ENCODE results near the gene UNC5CL.
"Not testable (repeated sequence)": the region's sequence is repeated elsewhere in the genome, so short reads cannot be mapped to it uniquely, and the experiment has no call there.

Gene UNC5CL

GRCh38 chr6:41025966-41026530 is 13.0 kb downstream of the UNC5CL start:
- WGBS (ENCODE audit: extremely low coverage, insufficient coverage, low lambda C conversion rate), result no CpG with 5 or more reads among the region's 3 CpGs
- H4K5ac ChIP-seq (ENCODE audit: low read length), result no peak overlapping the region

DNA sequence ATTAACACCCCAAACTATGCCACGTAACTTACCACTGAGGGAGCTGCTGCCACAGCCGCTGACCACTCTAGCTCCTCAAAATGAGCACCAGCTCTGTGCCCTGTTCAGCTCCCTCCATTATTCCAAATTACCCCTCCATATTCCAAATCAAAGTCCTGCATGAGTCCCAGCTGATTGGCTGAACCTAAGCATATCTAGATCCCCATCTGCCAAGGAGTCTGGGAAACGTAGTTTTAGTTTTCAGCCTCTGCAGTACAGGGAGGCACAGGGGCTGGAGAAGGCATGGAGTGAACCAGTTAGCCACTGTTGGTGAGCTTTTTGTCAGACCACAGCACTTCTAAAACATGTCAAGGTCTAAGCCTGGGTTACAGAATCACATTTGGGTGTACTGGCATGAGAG is 15.9 kb downstream of the UNC5CL start:
- DNase-seq, result no peak
- H3K36me3 ChIP-seq (ENCODE audit: control insufficient read depth, insufficient read depth, low read length), result no peaks in the 10 kb centered on the region
- no peak overlapping the region for H3K4me3 ChIP-seq (ENCODE audit: low read length)
- H3K27me3 ChIP-seq (ENCODE audit: insufficient read depth, low read length, poor library complexity), result no peaks in the 10 kb centered on the region
- no peak overlapping the region for H4K8ac ChIP-seq (ENCODE audit: low read depth, low read length)
- no peak overlapping the region for H3K23ac ChIP-seq (ENCODE audit: low read length)
- no peak overlapping the region for H3K9ac ChIP-seq (ENCODE audit: low read length)
- H3K27ac ChIP-seq (ENCODE audit: low read depth, low read length), result no peak overlapping the region
- no peak overlapping the region for H2BK15ac ChIP-seq (replicated peaks; ENCODE audit: low read depth)
- H4K5ac ChIP-seq (ENCODE audit: low read length), result no peak overlapping the region
- H3K79me1 ChIP-seq (ENCODE audit: low read length), result no peaks in the 10 kb centered on the region
- H3K79me2 ChIP-seq (ENCODE audit: control insufficient read depth, insufficient read depth, low read length), result no peaks in the 10 kb centered on the region
- WGBS (ENCODE audit: extremely low coverage, insufficient coverage, low lambda C conversion rate), result no CpG with 5 or more reads among the region's 3 CpGs
- no peak overlapping the region for H3K18ac ChIP-seq (ENCODE audit: low read length)
- peaks cover 3% of the 10 kb centered on the region for H3K4me1 ChIP-seq (ENCODE audit: control insufficient read depth, low read depth, low read length)
- no peak overlapping the region for H3K4me2 ChIP-seq (ENCODE audit: low read length)
- H3K56ac ChIP-seq (ENCODE audit: low read length), result no peak overlapping the region
- no peak overlapping the region for H2BK5ac ChIP-seq (ENCODE audit: low read length)
- no peak overlapping the region for H3K4ac ChIP-seq (ENCODE audit: low read depth, low read length)
- no peak overlapping the region for H2AK5ac ChIP-seq (ENCODE audit: low read length)
- no peak overlapping the region for H2BK120ac ChIP-seq (ENCODE audit: low read depth, low read length)

More at GRCh38 chr6:41025966-41026530, 13.0 kb downstream of the UNC5CL start:
- Histone ChIP-seq H3K4me1 (ENCODE audit: control insufficient read depth, low read depth, low read length) (peaks cover 8% of the 10 kb centered on the region), H3K79me2 (ENCODE audit: control insufficient read depth, insufficient read depth, low read length) (no peaks in the 10 kb centered on the region), H3K4me3 (ENCODE audit: low read length) (no peak overlapping the region), H3K9ac (ENCODE audit: low read length) (peak overlapping the region; percentile 46), H3K56ac (ENCODE audit: low read length) (peak overlapping the region; percentile 70), H2BK5ac (ENCODE audit: low read length) (no peak overlapping the region), H3K4me2 (ENCODE audit: low read length) (no peak overlapping the region), H3K27me3 (ENCODE audit: insufficient read depth, low read length, poor library complexity) (no peaks in the 10 kb centered on the region), H2BK15ac (replicated peaks; ENCODE audit: low read depth) (no peak overlapping the region), H4K8ac (ENCODE audit: low read depth, low read length) (no peak overlapping the region), H3K4ac (ENCODE audit: low read depth, low read length) (no peak overlapping the region), H2BK120ac (ENCODE audit: low read depth, low read length) (no peak overlapping the region), H3K27ac (ENCODE audit: low read depth, low read length) (no peak overlapping the region), H3K23ac (ENCODE audit: low read length) (no peak overlapping the region), H3K79me1 (ENCODE audit: low read length) (no peaks in the 10 kb centered on the region), H3K36me3 (ENCODE audit: control insufficient read depth, insufficient read depth, low read length) (no peaks in the 10 kb centered on the region), H3K18ac (ENCODE audit: low read length) (no peak overlapping the region), H2AK5ac (ENCODE audit: low read length) (peak overlapping the region; percentile 32)
- no peak for DNase-seq

DNA sequence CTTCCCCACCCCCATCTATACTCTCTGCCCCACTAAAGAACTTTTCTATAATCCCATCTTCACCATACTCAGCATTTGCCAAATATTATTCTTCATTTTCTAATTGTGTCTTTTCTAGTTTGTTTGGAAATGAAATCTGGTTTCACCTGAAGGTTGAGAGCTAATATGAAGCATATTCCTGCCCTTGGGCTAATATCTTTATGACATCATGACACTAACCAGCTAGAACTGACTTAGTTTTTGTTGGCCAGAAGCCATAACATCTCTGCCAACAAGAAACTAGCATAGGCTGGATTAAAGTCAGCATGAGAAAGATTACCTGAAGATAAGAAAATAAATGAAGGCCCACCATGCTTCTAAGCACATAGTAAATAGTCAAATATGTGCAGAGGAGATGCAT is 16.7 kb downstream of the UNC5CL start:
- DNase-seq, result no peak
- Histone ChIP-seq H3K79me2 (ENCODE audit: control insufficient read depth, insufficient read depth, low read length) (no peaks in the 10 kb centered on the region), H2BK120ac (ENCODE audit: low read depth, low read length) (no peak overlapping the region), H3K36me3 (ENCODE audit: control insufficient read depth, insufficient read depth, low read length) (no peaks in the 10 kb centered on the region), H2BK15ac (replicated peaks; ENCODE audit: low read depth) (no peak overlapping the region), H2BK5ac (ENCODE audit: low read length) (no peak overlapping the region), H4K8ac (ENCODE audit: low read depth, low read length) (no peak overlapping the region), H3K27ac (ENCODE audit: low read depth, low read length) (no peak overlapping the region), H4K5ac (ENCODE audit: low read length) (no peak overlapping the region), H3K23ac (ENCODE audit: low read length) (no peak overlapping the region), H3K4me2 (ENCODE audit: low read length) (no peak overlapping the region), H3K4me3 (ENCODE audit: low read length) (no peak overlapping the region), H3K18ac (ENCODE audit: low read length) (no peak overlapping the region), H3K27me3 (ENCODE audit: insufficient read depth, low read length, poor library complexity) (no peaks in the 10 kb centered on the region), H3K9ac (ENCODE audit: low read length) (no peak overlapping the region), H3K4ac (ENCODE audit: low read depth, low read length) (no peak overlapping the region), H2AK5ac (ENCODE audit: low read length) (no peak overlapping the region), H3K79me1 (ENCODE audit: low read length) (no peaks in the 10 kb centered on the region), H3K56ac (ENCODE audit: low read length) (no peak overlapping the region), H3K4me1 (ENCODE audit: control insufficient read depth, low read depth, low read length) (peaks cover 3% of the 10 kb centered on the region)

DNA sequence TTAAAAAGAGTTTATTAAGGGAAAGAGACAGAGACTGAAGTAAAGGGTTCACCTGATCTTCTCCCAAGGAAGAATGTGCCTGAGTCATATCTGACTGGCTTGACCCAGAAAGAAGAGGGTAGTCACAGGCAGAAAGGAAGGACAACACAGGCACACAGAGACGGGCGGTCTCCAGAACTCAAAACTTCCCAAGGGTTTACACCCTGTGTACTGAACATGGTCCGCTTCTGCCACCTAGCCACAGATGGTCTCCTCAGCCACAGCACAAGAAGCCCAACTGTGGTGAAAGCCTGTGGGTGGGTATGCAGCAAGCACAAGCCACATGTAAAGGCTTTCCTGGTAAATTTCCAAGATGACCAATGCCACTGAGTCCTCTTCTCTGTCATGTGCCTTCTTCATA is 17.2 kb downstream of the UNC5CL start:
- no peaks in the 10 kb centered on the region for H3K36me3 ChIP-seq (ENCODE audit: control insufficient read depth, insufficient read depth, low read length)
- no peak for DNase-seq
- H3K4me2 ChIP-seq (ENCODE audit: low read length), result no peak overlapping the region
- no peak overlapping the region for H2BK5ac ChIP-seq (ENCODE audit: low read length)
- no peak overlapping the region for H4K5ac ChIP-seq (ENCODE audit: low read length)
- no peak overlapping the region for H3K27ac ChIP-seq (ENCODE audit: low read depth, low read length)
- H2BK15ac ChIP-seq (replicated peaks; ENCODE audit: low read depth), result no peak overlapping the region
- no peak overlapping the region for H3K18ac ChIP-seq (ENCODE audit: low read length)
- no peaks in the 10 kb centered on the region for H3K79me1 ChIP-seq (ENCODE audit: low read length)
- H3K4ac ChIP-seq (ENCODE audit: low read depth, low read length), result no peak overlapping the region
- H3K4me3 ChIP-seq (ENCODE audit: low read length), result no peak overlapping the region
- no peak overlapping the region for H2AK5ac ChIP-seq (ENCODE audit: low read length)
- H2BK120ac ChIP-seq (ENCODE audit: low read depth, low read length), result no peak overlapping the region
- H3K79me2 ChIP-seq (ENCODE audit: control insufficient read depth, insufficient read depth, low read length), result no peaks in the 10 kb centered on the region
- H3K4me1 ChIP-seq (ENCODE audit: control insufficient read depth, low read depth, low read length), result no peaks in the 10 kb centered on the region
- no CpG with 5 or more reads among the region's 3 CpGs for WGBS (ENCODE audit: extremely low coverage, insufficient coverage, low lambda C conversion rate)
- no peak overlapping the region for H4K8ac ChIP-seq (ENCODE audit: low read depth, low read length)
- no peak overlapping the region for H3K9ac ChIP-seq (ENCODE audit: low read length)
- no peak overlapping the region for H3K23ac ChIP-seq (ENCODE audit: low read length)
- H3K27me3 ChIP-seq (ENCODE audit: insufficient read depth, low read length, poor library complexity), result no peaks in the 10 kb centered on the region
- H3K56ac ChIP-seq (ENCODE audit: low read length), result no peak overlapping the region

DNA sequence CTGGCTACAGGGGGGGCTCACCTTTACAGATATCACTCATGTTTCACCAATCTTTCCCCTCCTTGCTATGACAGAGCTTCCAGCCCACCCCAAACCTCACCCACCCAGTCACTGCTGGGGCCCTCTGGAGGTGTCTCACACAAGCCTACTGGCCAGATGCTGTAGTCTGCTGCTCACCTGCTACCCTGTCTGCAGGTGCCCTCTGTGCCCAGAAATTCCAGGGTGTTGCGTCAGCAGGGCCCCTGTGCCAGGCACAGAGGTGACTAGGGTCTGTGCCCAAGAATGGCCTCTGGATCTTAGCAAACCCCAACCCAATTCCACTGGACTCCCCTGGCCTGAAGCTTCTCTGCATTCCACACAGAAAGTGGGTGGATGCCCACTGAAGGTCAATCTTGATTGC is 21.4 kb downstream of the UNC5CL start:
- Histone ChIP-seq H3K36me3 (ENCODE audit: control insufficient read depth, insufficient read depth, low read length) (no peaks in the 10 kb centered on the region), H3K27ac (ENCODE audit: low read depth, low read length) (no peak overlapping the region), H3K9ac (ENCODE audit: low read length) (no peak overlapping the region), H3K4ac (ENCODE audit: low read depth, low read length) (no peak overlapping the region), H2BK120ac (ENCODE audit: low read depth, low read length) (no peak overlapping the region), H2BK5ac (ENCODE audit: low read length) (no peak overlapping the region), H3K27me3 (ENCODE audit: insufficient read depth, low read length, poor library complexity) (no peaks in the 10 kb centered on the region), H2AK5ac (ENCODE audit: low read length) (no peak overlapping the region), H3K18ac (ENCODE audit: low read length) (no peak overlapping the region), H3K79me1 (ENCODE audit: low read length) (no peaks in the 10 kb centered on the region), H3K56ac (ENCODE audit: low read length) (no peak overlapping the region), H4K5ac (ENCODE audit: low read length) (no peak overlapping the region), H3K23ac (ENCODE audit: low read length) (no peak overlapping the region), H4K8ac (ENCODE audit: low read depth, low read length) (no peak overlapping the region), H3K4me1 (ENCODE audit: control insufficient read depth, low read depth, low read length) (no peaks in the 10 kb centered on the region), H2BK15ac (replicated peaks; ENCODE audit: low read depth) (no peak overlapping the region), H3K4me2 (ENCODE audit: low read length) (no peak overlapping the region), H3K4me3 (ENCODE audit: low read length) (no peak overlapping the region), H3K79me2 (ENCODE audit: control insufficient read depth, insufficient read depth, low read length) (no peaks in the 10 kb centered on the region)
- no CpG with 5 or more reads among the region's 1 CpG for WGBS (ENCODE audit: extremely low coverage, insufficient coverage, low lambda C conversion rate)
- DNase-seq, result no peak

DNA sequence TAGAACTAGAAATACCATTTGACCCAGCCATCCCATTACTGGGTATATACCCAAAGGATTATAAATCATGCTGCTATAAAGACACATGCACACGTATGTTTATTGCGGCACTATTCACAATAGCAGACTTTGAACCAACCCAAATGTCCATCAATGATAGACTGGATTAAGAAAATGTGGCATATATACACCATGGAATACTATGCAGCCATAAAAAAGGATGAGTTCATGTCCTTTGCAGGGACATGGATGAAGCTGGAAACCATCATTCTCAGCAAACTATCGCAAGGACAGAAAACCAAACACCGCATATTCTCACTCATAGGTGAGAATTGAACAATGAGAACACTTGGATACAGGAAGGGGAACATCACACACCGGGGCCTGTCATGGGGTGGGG is 23.2 kb downstream of the UNC5CL start:
- not testable (repeated sequence) for H4K5ac ChIP-seq (ENCODE audit: low read length); H3K4ac ChIP-seq (ENCODE audit: low read depth, low read length); H2AK5ac ChIP-seq (ENCODE audit: low read length); H3K18ac ChIP-seq (ENCODE audit: low read length); H3K9ac ChIP-seq (ENCODE audit: low read length); DNase-seq; H3K27ac ChIP-seq (ENCODE audit: low read depth, low read length); H3K23ac ChIP-seq (ENCODE audit: low read length); H4K8ac ChIP-seq (ENCODE audit: low read depth, low read length); H3K56ac ChIP-seq (ENCODE audit: low read length); H3K4me2 ChIP-seq (ENCODE audit: low read length); H3K79me1 ChIP-seq (ENCODE audit: low read length); H3K79me2 ChIP-seq (ENCODE audit: control insufficient read depth, insufficient read depth, low read length); H2BK5ac ChIP-seq (ENCODE audit: low read length); H3K27me3 ChIP-seq (ENCODE audit: insufficient read depth, low read length, poor library complexity); H2BK120ac ChIP-seq (ENCODE audit: low read depth, low read length); H3K4me1 ChIP-seq (ENCODE audit: control insufficient read depth, low read depth, low read length); H3K36me3 ChIP-seq (ENCODE audit: control insufficient read depth, insufficient read depth, low read length); H2BK15ac ChIP-seq (replicated peaks; ENCODE audit: low read depth); H3K4me3 ChIP-seq (ENCODE audit: low read length)
- WGBS (ENCODE audit: extremely low coverage, insufficient coverage, low lambda C conversion rate), result no CpG with 5 or more reads among the region's 5 CpGs
